HepG2 (cell line): Measurements from ENCODE around the gene MRPL10. TPM values are rescaled to one million over a fixed set of nuclear protein-coding genes. Genes with fewer than 3 reads are reported as not detected.
A peak's percentile ranks its signal among the peaks of the same experiment; 100 is the strongest.

Experiments
- ATAC-seq: fragments of 200-7000 bp; cut with Tn5 transposase; 3 replicates; pipeline ENCODE4 v1.9.1; 2020; ENCODE audit warnings: mild to moderate bottlenecking, moderate library complexity
- BruUV-seq: library from RNA; stranded (reverse); fragments of 400-500 nt; replicated peaks from 2 replicates; lab custom pipeline; 2021; lab: Mats Ljungman, UMichigan
- CTCF ChIA-PET: fragments of 300-600 bp; formaldehyde crosslinking; extraction: SDS; loops from one replicate; lab custom pipeline; 2021; ENCODE audit warnings: low total read pairs, inconsistent platforms, low intra/inter-chr PET ratio; lab: Yijun Ruan, JAX
- POLR2A ChIA-PET: fragments of 350-600 bp; sonication (Branson Sonifier 250); formaldehyde crosslinking; loops from one replicate; lab custom pipeline; 2020; ENCODE audit warnings: antibody characterized with exemption, inconsistent platforms; lab: Yijun Ruan, JAX
- DNase-seq: peaks from one replicate; pipeline ENCODE4 v3.0.0-alpha.2; 2015; ENCODE audit warnings: low spot score
- FAIRE-seq: peaks from 3 replicates; lab custom pipeline; 2011; peaks lifted over from hg19 to GRCh38; lab: Jason Lieb, UNC
- H2AFZ ChIP-seq: one replicate; pipeline ENCODE4 v1.6.1; 2011; ENCODE audit warnings: low read length, inconsistent platforms
- H3K27ac ChIP-seq: fragments of 300-600 bp; 3 replicates; pipeline ENCODE4 v1.8.0; 2011; ENCODE audit warnings: mixed run types, mild to moderate bottlenecking, mixed read lengths, low read length, inconsistent platforms; ENCODE audit not compliant: insufficient read depth; ENCODE audit errors: extremely low read length
- H3K27me3 ChIP-seq, 2 experiments: fragments of 200-600 bp in 1 of 2; 2 replicates in 1 of 2; 3 replicates in 1 of 2; pipeline versions ENCODE4 v1.6.0 to v1.8.0; 2011; ENCODE audit warnings: low read length in 2 of 2, mild to moderate bottlenecking in 2 of 2, moderate library complexity in 2 of 2, inconsistent platforms in 1 of 2; ENCODE audit not compliant: insufficient read depth in 2 of 2, control insufficient read depth in 1 of 2
- H3K36me3 ChIP-seq, 2 experiments: fragments of 200-600 bp in 1 of 2; replicated peaks in 1 of 2; 2 replicates in 1 of 2; 3 replicates in 1 of 2; pipeline versions ENCODE4 v1.5.1 to v1.8.0; 2011; ENCODE audit warnings: low read length in 2 of 2, inconsistent platforms in 1 of 2; ENCODE audit not compliant: insufficient read depth in 2 of 2, control insufficient read depth in 1 of 2
- H3K4me1 ChIP-seq: 2 replicates; pipeline ENCODE4 v1.5.1; 2012; ENCODE audit warnings: low read length, inconsistent platforms; ENCODE audit not compliant: insufficient read depth
- H3K4me2 ChIP-seq: 2 replicates; pipeline ENCODE4 v1.6.0; 2011; ENCODE audit warnings: low read depth, low read length, inconsistent platforms
- H3K4me3 ChIP-seq, 3 experiments: fragments of 200-600 bp in 1 of 3; sonication (generic), shearing (Covaris generic) in 1 of 3; replicated peaks in 1 of 3; 2 replicates each; pipeline ENCODE4 v1.5.1; 2011 to 2016; ENCODE audit warnings: low read length in 3 of 3, inconsistent platforms in 2 of 3, low read depth in 2 of 3, mild to moderate bottlenecking in 2 of 3, control low read depth in 1 of 3, mixed read lengths in 1 of 3; ENCODE audit not compliant: insufficient read depth in 1 of 3
- H3K79me2 ChIP-seq: one replicate; pipeline ENCODE4 v1.6.1; 2011; ENCODE audit warnings: low read length, inconsistent platforms; ENCODE audit not compliant: insufficient read depth
- H3K9ac ChIP-seq: 2 replicates; pipeline ENCODE4 v1.6.0; 2011; ENCODE audit warnings: mild to moderate bottlenecking, low read depth, low read length, inconsistent platforms; ENCODE audit not compliant: insufficient read depth
- H3K9me3 ChIP-seq: 2 replicates; pipeline ENCODE4 v1.5.1; 2012; ENCODE audit warnings: mild to moderate bottlenecking, low read length
- H4K20me1 ChIP-seq: 2 replicates; pipeline ENCODE4 v1.6.0; 2011; ENCODE audit warnings: inconsistent platforms, mild to moderate bottlenecking, low read length, moderate library complexity; ENCODE audit not compliant: insufficient read depth
- HNRNPH1 ChIP-seq: fragments of 200-400 bp; formaldehyde crosslinking; optimal IDR thresholded peaks from 2 replicates; pipeline ENCODE3; 2017; ENCODE audit warnings: mild to moderate bottlenecking, low read depth, low read length
- PHF8 ChIP-seq: sonication (generic); formaldehyde crosslinking; IDR thresholded peaks from 2 replicates; pipeline ENCODE4 v1.5.0; 2020; ENCODE audit warnings: missing genetic modification reagents
- RFX5 ChIP-seq: IDR thresholded peaks from 2 replicates; pipeline ENCODE4 v1.6.1; 2011; ENCODE audit warnings: low read depth, low read length, improper control_type of control experiment
- ZNF225 ChIP-seq: sonication (generic); formaldehyde crosslinking; IDR thresholded peaks from 2 replicates; pipeline ENCODE4 v1.4.0; 2020; ENCODE audit warnings: mild to moderate bottlenecking, missing genetic modification reagents
- ZNF263 ChIP-seq: sonication (generic); formaldehyde crosslinking; IDR thresholded peaks from 2 replicates; pipeline ENCODE4 v1.4.0; 2020; ENCODE audit warnings: missing genetic modification reagents
- ZNF264 ChIP-seq: sonication (generic); formaldehyde crosslinking; IDR thresholded peaks from 2 replicates; pipeline ENCODE4 v1.4.0; 2020; ENCODE audit warnings: missing genetic modification reagents
- ZNF326 ChIP-seq: sonication (generic); formaldehyde crosslinking; IDR thresholded peaks from 2 replicates; pipeline ENCODE4 v1.4.0; 2020; ENCODE audit warnings: missing genetic modification reagents, borderline replicate concordance
- ZSCAN22 ChIP-seq: sonication (generic); formaldehyde crosslinking; IDR thresholded peaks from 2 replicates; pipeline ENCODE4 v1.4.0; 2020; ENCODE audit warnings: mild to moderate bottlenecking, missing genetic modification reagents
- WGBS: methylation state at CpG from one replicate; pipeline ENCODE4 v1.1.6; 2017; ENCODE audit warnings: low lambda C conversion rate; 5-methylcytosine and 5-hydroxymethylcytosine counted together
- in situ Hi-C: cut with HindIII; loops from 2 replicates; pipeline ENCODE4 v1.10.0; 2017; ENCODE audit warnings: low pct_unique_long_range_greater_than_20kb; ENCODE audit not compliant: extremely low pct_ligation_motif_present
- intact Hi-C: fragments of 100-400 bp; cut with micrococcal nuclease; formaldehyde crosslinking; loops from one replicate; pipeline ENCODE4 v1.10.0; 2022; ENCODE audit not compliant: unreplicated experiment
- polyA plus RNA-seq, 8 experiments: library from polyadenylated mRNA; depleted of rRNA in 3 of 8; stranded (reverse) in 7 of 8; unstranded in 1 of 8; fragments of >200 nt; fragmentation: Illumina TruSeq in 4 of 8; extraction: Trizol in 4 of 8; gene quantifications; 2 replicates each; pipeline versions ENCODE4 v1.2.1 to v1.2.3, GENCODE V29; 2011 to 2016; ENCODE audit warnings: low read depth in 4 of 8, missing spikeins in 1 of 8, mixed read lengths in 1 of 8; ENCODE audit not compliant: insufficient read depth in 1 of 8
- total RNA-seq, 5 experiments: library from RNA; depleted of rRNA; stranded (reverse); fragments of >200 nt; fragmentation: Illumina TruSeq; extraction: Trizol; gene quantifications; 2 replicates each; pipeline ENCODE4 v1.2.3, GENCODE V29; 2016; ENCODE audit warnings: low read depth in 1 of 5
- TF ChIP-seq, protein P1 (sequence below): sonication (generic); formaldehyde crosslinking; IDR thresholded peaks from 2 replicates; pipeline ENCODE4 v1.4.0; 2020; ENCODE audit warnings: missing genetic modification reagents, mild to moderate bottlenecking, borderline replicate concordance

MRPL10 gene
- total and polyA plus RNA-seq, 2 of the 13 experiments (the other 11 are each of a cell fraction or from before 2014, with no cell fraction given), result 56.7 to 149 TPM

DNA sequence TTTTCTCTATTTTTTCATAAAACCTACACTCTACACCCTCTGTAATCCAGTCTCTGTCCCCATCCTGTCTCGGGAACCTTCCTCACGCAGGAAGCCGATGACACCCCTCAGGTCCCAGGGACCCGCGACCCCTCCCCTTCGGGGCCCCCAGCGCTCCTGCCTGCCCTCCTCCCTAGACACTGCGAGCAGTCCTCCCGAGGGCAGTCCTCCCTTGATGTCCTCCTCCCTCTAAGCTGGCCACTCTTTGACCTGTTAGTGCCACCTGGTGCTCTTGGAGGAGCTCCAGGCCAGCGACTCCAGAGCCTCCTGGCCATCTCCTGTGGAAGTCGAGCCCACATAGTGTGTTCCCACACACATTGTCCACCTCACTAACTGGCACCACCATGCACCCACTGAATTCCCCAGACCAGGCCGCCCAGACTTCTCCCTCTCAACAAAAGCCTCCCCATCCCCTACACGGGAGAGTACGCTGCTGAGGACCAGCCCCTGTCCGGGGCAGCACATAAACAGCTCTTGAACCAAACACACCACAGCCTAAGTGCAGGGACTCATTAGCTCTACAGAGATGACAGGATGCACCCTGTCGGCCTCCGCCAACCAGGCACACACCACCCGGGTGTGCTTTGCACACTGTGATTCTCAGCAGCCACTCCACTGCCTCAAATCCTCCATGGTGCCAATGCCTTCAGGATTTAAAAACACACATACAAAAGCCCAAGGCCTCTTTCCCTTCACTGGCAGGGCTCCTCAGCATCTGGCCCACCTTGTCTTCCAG lies 19.0 kb downstream of the MRPL10 start:
- Histone ChIP-seq H3K4me3 (no peak overlapping the region), H3K4me2 (no peak overlapping the region), H3K27me3 (no peaks in the 10 kb centered on the region), H3K9me3 (no peaks in the 10 kb centered on the region), H3K4me1 (peaks cover 12% of the 10 kb centered on the region), H3K27ac (no peak overlapping the region), H4K20me1 (no peaks in the 10 kb centered on the region), H3K36me3 (peaks cover 17 to 24% of the 10 kb centered on the region in 2 experiments; a peak in 4 of 5 replicates), H2AFZ (no peak overlapping the region), H3K79me2 (no peaks in the 10 kb centered on the region), H3K9ac (no peak overlapping the region)
- intact Hi-C loops (no loop called here), in situ Hi-C loops (no loop called here)
- ATAC-seq (no peak), FAIRE-seq (no peak), DNase-seq (no peak)
- no TSS peak for BruUV-seq
- ChIA-PET CTCF (no interaction called here), POLR2A (no interaction called here)
- TF ChIP-seq ZSCAN22 (CRISPR knock-in tag) (no peak), ZNF263 (peak; percentile 94), PHF8 (CRISPR knock-in tag) (no peak)
- 90% methylated on average over 18 of the region's 18 CpGs for WGBS

DNA sequence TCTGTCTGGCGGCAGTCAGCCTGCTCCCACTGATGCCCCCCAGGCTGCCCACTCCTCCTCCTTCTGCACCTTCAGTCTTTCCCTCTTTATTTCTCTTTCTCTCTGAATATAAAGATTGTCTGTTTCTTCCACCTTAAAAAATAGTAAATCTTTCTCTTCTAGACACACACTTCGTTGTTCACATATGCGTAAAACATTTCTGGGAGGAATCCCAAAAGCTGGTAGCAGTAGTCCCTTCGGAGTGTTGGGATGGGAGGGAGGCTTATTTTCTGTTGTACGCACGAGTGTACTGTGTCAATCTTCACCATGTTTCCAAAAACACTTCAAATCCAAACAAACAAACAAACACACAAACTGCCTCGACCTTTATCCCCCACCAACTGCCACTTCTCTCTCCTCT lies 19.6 kb downstream of the MRPL10 start:
- Histone ChIP-seq H3K27me3 (no peaks in the 10 kb centered on the region), H3K4me2 (no peak overlapping the region), H3K36me3 (peaks cover 15 to 20% of the 10 kb centered on the region in 2 experiments; a peak in 4 of 5 replicates), H2AFZ (no peak overlapping the region), H3K9me3 (no peaks in the 10 kb centered on the region), H4K20me1 (no peaks in the 10 kb centered on the region), H3K9ac (no peak overlapping the region), H3K4me1 (peaks cover 12% of the 10 kb centered on the region), H3K79me2 (no peaks in the 10 kb centered on the region), H3K27ac (no peak overlapping the region), H3K4me3 (no peak overlapping the region)
- no peak for TF ChIP-seq HNRNPH1
- TF ChIP-seq, protein P1, sequence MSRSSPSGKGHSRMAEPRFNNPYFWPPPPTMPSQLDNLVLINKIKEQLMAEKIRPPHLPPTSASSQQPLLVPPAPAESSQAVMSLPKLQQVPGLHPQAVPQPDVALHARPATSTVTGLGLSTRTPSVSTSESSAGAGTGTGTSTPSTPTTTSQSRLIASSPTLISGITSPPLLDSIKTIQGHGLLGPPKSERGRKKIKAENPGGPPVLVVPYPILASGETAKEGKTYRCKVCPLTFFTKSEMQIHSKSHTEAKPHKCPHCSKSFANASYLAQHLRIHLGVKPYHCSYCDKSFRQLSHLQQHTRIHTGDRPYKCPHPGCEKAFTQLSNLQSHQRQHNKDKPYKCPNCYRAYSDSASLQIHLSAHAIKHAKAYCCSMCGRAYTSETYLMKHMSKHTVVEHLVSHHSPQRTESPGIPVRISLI (CRISPR knock-in tag), result no peak
- no peak for TF ChIP-seq ZNF264 (CRISPR knock-in tag)
- no peak for TF ChIP-seq ZNF326
- TF ChIP-seq ZNF225, result no peak
- TF ChIP-seq RFX5, result no peak
- in situ Hi-C loops, result no loop called here
- intact Hi-C loops, result no loop called here
- no peak for FAIRE-seq
- no peak for ATAC-seq
- ChIA-PET CTCF (no interaction called here), POLR2A (no interaction called here)
- BruUV-seq, result no TSS peak
- DNase-seq, result no peak
- WGBS, result 94% methylated on average over 7 of the region's 7 CpGs
